H1 (cell line): Measurements from ENCODE around the gene CA5A. TPM values are rescaled to one million over a fixed set of nuclear protein-coding genes. Genes with fewer than 3 reads are reported as not detected.

Source experiments
- CEBPB ChIP-seq: IDR thresholded peaks from 2 replicates; pipeline ENCODE4 v1.6.1; 2012; ENCODE audit warnings: low read depth, low read length
- E2F6 ChIP-seq: IDR thresholded peaks from 2 replicates; pipeline ENCODE4 v1.6.1; 2012; ENCODE audit warnings: inconsistent platforms
- EZH2 ChIP-seq: fragments of 200-600 bp; sonication (generic); IDR thresholded peaks from 2 replicates; pipeline ENCODE4 v1.7.1; 2012; ENCODE audit warnings: low read depth, mild to moderate bottlenecking, moderate library complexity, low read length, inconsistent platforms; ENCODE audit not compliant: severe bottlenecking
- POLR2A ChIP-seq, 2 experiments: IDR thresholded peaks; 1 replicate in 1 of 2; 2 replicates in 1 of 2; pipeline ENCODE4 v1.6.1; 2011; ENCODE audit warnings: low read depth in 2 of 2, low read length in 2 of 2, mild to moderate bottlenecking in 2 of 2; ENCODE audit errors: control extremely low read depth in 1 of 2
- RBBP5 ChIP-seq: IDR thresholded peaks from 2 replicates; pipeline ENCODE4 v1.7.1; 2012; ENCODE audit warnings: low read depth, mild to moderate bottlenecking, inconsistent platforms, low read length, moderate library complexity, borderline replicate concordance
- SAP30 ChIP-seq: fragments of 300-600 bp; sonication (generic); IDR thresholded peaks from 2 replicates; pipeline ENCODE4 v1.7.1; 2012; ENCODE audit warnings: low read length, moderate library complexity, mild to moderate bottlenecking, inconsistent platforms; ENCODE audit not compliant: insufficient read depth, insufficient replicate concordance
- SP1 ChIP-seq: IDR thresholded peaks from 2 replicates; pipeline ENCODE4 v1.6.1; 2011; ENCODE audit warnings: low read depth, low read length
- TAF1 ChIP-seq: IDR thresholded peaks from 2 replicates; pipeline ENCODE4 v1.6.1; 2011; ENCODE audit warnings: mild to moderate bottlenecking, low read depth, low read length
- TAF7 ChIP-seq: optimal IDR thresholded peaks from 2 replicates; pipeline ENCODE3; 2011; ENCODE audit warnings: low read depth, mild to moderate bottlenecking, inconsistent platforms, low read length, moderate library complexity, borderline replicate concordance
- TEAD4 ChIP-seq: IDR thresholded peaks from 2 replicates; pipeline ENCODE4 v1.6.1; 2012; ENCODE audit warnings: low read depth, low read length, inconsistent platforms, mixed read lengths
- polyA plus RNA-seq, 7 experiments: library from polyadenylated mRNA; depleted of rRNA in 3 of 7; stranded (reverse) in 5 of 7; unstranded in 2 of 7; fragments of >200 nt in 5 of 7; fragments of 200-250 nt in 2 of 7; gene quantifications; 1 replicate in 5 of 7; 2 replicates in 1 of 7; 4 replicates in 1 of 7; pipeline versions ENCODE4 v1.2.1 to v1.2.3, GENCODE V29; 2011 to 2013; ENCODE audit warnings: missing spikeins in 2 of 7, mixed read lengths in 2 of 7
- total RNA-seq: library from RNA; stranded (reverse); fragmentation: NEBNext Ultra II Directional; extraction: Animal tissue kit (Norgen Biotek cat#: 25700); gene quantifications from 2 replicates; pipeline ENCODE4 v1.2.1, GENCODE V29; 2021

The CA5A gene
- total and polyA plus RNA-seq, 2 of the 8 experiments (the other 6 are each of a cell fraction or from before 2014, with no cell fraction given): not detected

GRCh38 chr16:87841340-87842208 is 94.8 kb downstream of the CA5A start (continued):
- TF ChIP-seq EZH2: no peak
- no peak for TF ChIP-seq POLR2A (IDR thresholded peaks at IDR 0.05; ENCODE audit: control extremely low read depth in 1 of 2, low read depth in 2 of 2, low read length in 2 of 2)
- no peak for TF ChIP-seq TEAD4
- no peak for TF ChIP-seq TAF1
- TF ChIP-seq CEBPB: no peak
- no peak for TF ChIP-seq TAF7
- TF ChIP-seq SAP30: no peak
- no peak for TF ChIP-seq SP1
- TF ChIP-seq E2F6: no peak
- no peak for TF ChIP-seq RBBP5
